Pancreas (tissue), 10 donors: ENCODE data around the gene HSF5. TPM values are rescaled to one million over a fixed set of nuclear protein-coding genes. Genes with fewer than 3 reads are reported as not detected.

Experiments used
- ATAC-seq, 4 donors: fragments of 200-7000 bp; cut with Tn5 transposase; one replicate each; pipeline versions ENCODE4 v1.8.0 to v1.9.1; 2020; ENCODE audit warnings: mild to moderate bottlenecking in 4 of 4, moderate library complexity in 4 of 4
- DNase-seq, 6 donors: peaks; one replicate each; pipeline ENCODE4 v3.0.0-alpha.2; 2020
- FAIRE-seq: peaks from 2 replicates; lab custom pipeline; 2012; peaks lifted over from hg19 to GRCh38; lab: Jason Lieb, UNC
- H3K27ac ChIP-seq, 4 donors: fragments of 200-600 bp; sonication (generic); 1 replicate in 3 of 4; 2 replicates in 1 of 4; pipeline versions ENCODE4 v1.5.0 to v1.8.0; 2020
- H3K27me3 ChIP-seq, 4 donors: fragments of 200-600 bp; one replicate each; pipeline ENCODE4 v1.8.0; 2021
- H3K36me3 ChIP-seq, 3 donors: fragments of 200-600 bp; sonication (generic) in 1 of 3; one replicate each; pipeline versions ENCODE4 v1.5.0 to v1.8.0; 2020 to 2021
- H3K4me1 ChIP-seq, 3 donors: fragments of 200-600 bp; one replicate each; pipeline ENCODE4 v1.8.0; 2021
- H3K4me3 ChIP-seq, 4 donors: fragments of 200-600 bp; sonication (generic) in 2 of 4; one replicate each; pipeline versions ENCODE4 v1.5.0 to v1.8.0; 2020 to 2021
- H3K9me3 ChIP-seq, 4 donors: fragments of 200-600 bp; one replicate each; pipeline ENCODE4 v1.8.0; 2021
- CTCF ChIP-seq, 4 donors: fragments of 200-600 bp; sonication (generic) in 3 of 4; IDR thresholded peaks; one replicate each; pipeline versions ENCODE4 v1.5.0 to v1.8.0; 2021; ENCODE audit warnings: antibody characterized with exemption in 4 of 4
- WGBS, 2 donors: extraction: QIAGEN DNeasy Blood & Tissue Kit; methylation state at CpG; one replicate each; pipeline ENCODE4 v1.1.7; 2013; 5-methylcytosine and 5-hydroxymethylcytosine counted together
- intact Hi-C, 3 donors: fragments of 100-400 bp; cut with DNase I; formaldehyde crosslinking; loops; one replicate each; pipeline versions ENCODE4 v1.11.1 to v1.14.2; 2022
- polyA plus RNA-seq, 2 donors: library from polyadenylated mRNA; stranded (reverse); fragments of 200-250 nt; gene quantifications; one replicate each; pipeline ENCODE4 v1.2.3, GENCODE V29; 2013
- total RNA-seq, 6 donors: library from RNA; stranded (reverse); fragmentation: NEBNext Ultra II Directional in 4 of 6; extraction: Animal tissue kit (Norgen Biotek cat#: 25700) in 4 of 6; gene quantifications; one replicate each; pipeline versions ENCODE4 v1.2.1 to v1.2.4, GENCODE V29; 2021 to 2023
- donor health status: healthy with polysubstance abuse.
- donor health status: DM: no; HTN: no; CAD: no; lungs with moderate emphysema.
- donor health status: DM: no; HTN: no; CAD: no.
- donor health status: control.
- donor health status: control.
- donor health status: Bipolar disorder and iron deficiency.
- donor health status: DM: yes; HTN: yes; CAD: no.
- donor health status: DM: no; HTN: no; CAD: no.
- donor health status: DM: no; HTN: no; CAD: no.
- donor health status: DM: yes; HTN: yes; CAD: no.

The HSF5 gene
- total and polyA plus RNA-seq, 8 donors, result 0.04 TPM; not detected in 7

DNA sequence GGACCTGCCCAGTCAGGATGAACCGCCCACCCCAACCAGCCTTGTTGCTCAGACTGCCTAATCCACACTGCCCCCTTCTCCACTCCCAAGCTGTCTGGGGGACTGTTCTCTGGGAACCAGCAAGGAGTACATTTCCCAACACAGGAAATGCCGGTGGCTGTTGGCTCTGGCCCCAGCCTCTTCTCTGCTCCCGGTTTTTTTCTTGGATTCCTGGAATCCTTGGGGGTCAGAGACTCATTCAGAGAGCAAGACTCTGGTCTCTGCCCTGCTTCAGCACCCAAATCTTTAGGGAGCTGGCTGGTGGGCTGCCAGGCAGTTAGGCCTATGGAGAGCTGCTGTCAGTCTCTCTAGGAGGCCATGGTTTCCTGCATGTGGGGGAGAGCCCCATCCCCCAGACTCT, 37.0 kb upstream of the HSF5 start:
- no peak for TF ChIP-seq CTCF (IDR thresholded peaks at IDR 0.05)
- Histone ChIP-seq H3K4me3 (no peak overlapping the region), H3K4me1 (no peaks in the 10 kb centered on the region), H3K27me3 (no peaks in the 10 kb centered on the region), H3K9me3 (no peaks in the 10 kb centered on the region), H3K36me3 (no peaks in the 10 kb centered on the region), H3K27ac (no peak overlapping the region)
- intact Hi-C loops, result no loop called here
- 60 to 64% methylated on average over 3 of the region's 3 CpGs for WGBS, 2 donors
- ATAC-seq (peak in 3 of 4 donors; percentile 38 to 40 (median 40)), DNase-seq (peak in 1 of 6 donors; percentile 13), FAIRE-seq (no peak)

GRCh38 chr17:58521680-58522079, 33.5 kb upstream of the HSF5 start:
- no peak for DNase-seq
- H3K36me3 ChIP-seq, result no peaks in the 10 kb centered on the region
- no peaks in the 10 kb centered on the region for H3K9me3 ChIP-seq
- TF ChIP-seq CTCF (IDR thresholded peaks at IDR 0.05), result no peak
- ATAC-seq, result no peak
- H3K27me3 ChIP-seq, result no peaks in the 10 kb centered on the region
- H3K27ac ChIP-seq, result no peak overlapping the region
- peaks cover 0 to 6% (median 6%) of the 10 kb centered on the region in 3 donors for H3K4me1 ChIP-seq
- WGBS, 2 donors, result 86 to 87% methylated on average over 10 of the region's 10 CpGs
- no peak overlapping the region for H3K4me3 ChIP-seq
- no peak for FAIRE-seq
- intact Hi-C loops, result no loop called here

GRCh38 chr17:58520843-58521430, 32.7 kb upstream of the HSF5 start:
- Histone ChIP-seq H3K9me3 (no peaks in the 10 kb centered on the region), H3K27me3 (no peaks in the 10 kb centered on the region), H3K4me3 (no peak overlapping the region), H3K36me3 (no peaks in the 10 kb centered on the region), H3K27ac (no peak overlapping the region), H3K4me1 (peaks cover 0 to 12% (median 10%) of the 10 kb centered on the region in 3 donors)
- intact Hi-C loops, result no loop called here
- ATAC-seq, result no peak
- 81 to 85% methylated on average over 15 of the region's 15 CpGs for WGBS, 2 donors
- no peak for TF ChIP-seq CTCF (IDR thresholded peaks at IDR 0.05)
- no peak for DNase-seq
- no peak for FAIRE-seq

GRCh38 chr17:58517928-58518609, 29.9 kb upstream of the HSF5 start:
- intact Hi-C loops, result no loop called here
- peak overlapping the region; percentile 93 to 100 (median 96) for H3K27ac ChIP-seq
- 0 to 1% methylated on average over 39 of the region's 39 CpGs for WGBS, 2 donors
- peaks cover 0 to 16% (median 16%) of the 10 kb centered on the region in 3 donors for H3K4me1 ChIP-seq
- H3K4me3 ChIP-seq, result peak overlapping the region; percentile 47 to 76 (median 62)
- peak; percentile 81 to 89 (median 84) for ATAC-seq
- peak; percentile 96 to 100 (median 100) for DNase-seq
- no peaks in the 10 kb centered on the region for H3K9me3 ChIP-seq
- H3K36me3 ChIP-seq, result no peaks in the 10 kb centered on the region
- TF ChIP-seq CTCF (IDR thresholded peaks at IDR 0.05), result no peak
- no peaks in the 10 kb centered on the region for H3K27me3 ChIP-seq
- peak; percentile 93 for FAIRE-seq
